SK-N-SH treated with all-trans-retinoic acid at 6 μM for 48 hours (cell line): Measurements from ENCODE around the gene RAC3.

ENCODE experiments used
- ARNTL ChIP-seq: fragments of 450-650 bp; formaldehyde crosslinking; IDR thresholded peaks from 2 replicates; pipeline ENCODE4 v1.5.0; 2020; ENCODE audit warnings: low read depth, mild to moderate bottlenecking, moderate library complexity, borderline replicate concordance
- RARB ChIP-seq: fragments of 250-450 bp; sonication (Bioruptor Pico); IDR thresholded peaks from 2 replicates; pipeline ENCODE4 v1.8.0; 2021; ENCODE audit warnings: mild to moderate bottlenecking, moderate library complexity
- ZFP3 ChIP-seq: fragments of 250-450 bp; sonication (Bioruptor Pico); IDR thresholded peaks from 2 replicates; pipeline ENCODE4 v1.5.0; 2020; ENCODE audit warnings: mild to moderate bottlenecking, moderate library complexity
- ZNF565 ChIP-seq: fragments of 450-650 bp; formaldehyde crosslinking; conservative IDR thresholded peaks from 2 replicates; pipeline ENCODE4 v1.5.0; 2020; ENCODE audit warnings: low read depth, mild to moderate bottlenecking, moderate library complexity

DNA sequence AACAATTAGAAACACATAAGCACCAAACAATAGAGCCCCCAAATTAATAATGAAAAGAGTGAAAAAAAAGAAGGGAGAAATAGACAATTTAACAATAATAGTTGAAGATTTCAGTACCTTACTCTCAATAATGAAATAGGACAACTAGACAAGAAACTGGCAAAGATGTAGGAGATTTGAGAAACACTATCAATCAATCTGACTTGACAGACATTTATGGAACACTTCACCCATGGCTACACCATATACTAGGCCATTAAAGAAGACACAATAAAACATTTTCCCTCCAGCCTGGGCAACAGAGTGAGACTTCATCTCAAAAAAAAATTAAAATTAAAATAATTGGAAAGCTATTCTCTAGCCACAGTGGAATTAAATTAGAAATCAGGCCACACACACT lies 39.1 kb downstream of the RAC3 start:
- TF ChIP-seq ARNTL (no peak), ZFP3 (CRISPR knock-in tag) (no peak), ZNF565 (CRISPR knock-in tag) (no peak), RARB (no peak)
